Lower leg skin (tissue), 4 donors: ENCODE measurements around the gene C1orf226. TPM values are rescaled to one million over a fixed set of nuclear protein-coding genes. Genes with fewer than 3 reads are reported as not detected.

Source experiments
- DNase-seq, 2 donors: peaks; one replicate each; pipeline ENCODE4 v3.0.0-alpha.2; 2019; ENCODE audit warnings: low spot score in 2 of 2
- H3K4me3 ChIP-seq: fragments of 200-600 bp; sonication (generic); 2 replicates; pipeline ENCODE4 v1.5.1; 2017; ENCODE audit warnings: mild to moderate bottlenecking, low read depth; ENCODE audit not compliant: poor library complexity, severe bottlenecking
- POLR2A ChIP-seq, 2 donors: fragments of 450-650 bp; IDR thresholded peaks; one replicate each; pipeline ENCODE4 v1.6.1; 2016 to 2017; ENCODE audit warnings: antibody characterized with exemption in 2 of 2, mild to moderate bottlenecking in 1 of 2, moderate library complexity in 1 of 2
- WGBS, 2 donors: methylation state at CpG; one replicate each; pipeline ENCODE4 v1.1.5; 2018; 5-methylcytosine and 5-hydroxymethylcytosine counted together
- intact Hi-C: fragments of 100-400 bp; cut with DNase I; formaldehyde crosslinking; loops from one replicate; pipeline ENCODE4 v1.15.0; 2023; ENCODE audit warnings: low total_unique reads
- total RNA-seq, 4 donors: library from RNA; depleted of rRNA; stranded (reverse); fragments of >200 nt; gene quantifications; one replicate each; pipeline ENCODE4 v1.1.0, GENCODE V29; 2016
- TF ChIP-seq, protein P1 (sequence below), 3 donors: fragments of 450-650 bp; IDR thresholded peaks; one replicate each; pipeline ENCODE4 v1.5.1; 2016; ENCODE audit warnings: antibody characterized with exemption in 3 of 3, mild to moderate bottlenecking in 3 of 3, moderate library complexity in 2 of 3

Gene C1orf226
- total RNA-seq, 4 donors from 2014 or later: 3.7 to 14.4 (median 9.6) TPM

GRCh38 chr1:162389971-162390370, 8.4 kb downstream of the C1orf226 start:
- TF ChIP-seq POLR2A (IDR thresholded peaks at IDR 0.05): no peak
- TF ChIP-seq, protein P1, sequence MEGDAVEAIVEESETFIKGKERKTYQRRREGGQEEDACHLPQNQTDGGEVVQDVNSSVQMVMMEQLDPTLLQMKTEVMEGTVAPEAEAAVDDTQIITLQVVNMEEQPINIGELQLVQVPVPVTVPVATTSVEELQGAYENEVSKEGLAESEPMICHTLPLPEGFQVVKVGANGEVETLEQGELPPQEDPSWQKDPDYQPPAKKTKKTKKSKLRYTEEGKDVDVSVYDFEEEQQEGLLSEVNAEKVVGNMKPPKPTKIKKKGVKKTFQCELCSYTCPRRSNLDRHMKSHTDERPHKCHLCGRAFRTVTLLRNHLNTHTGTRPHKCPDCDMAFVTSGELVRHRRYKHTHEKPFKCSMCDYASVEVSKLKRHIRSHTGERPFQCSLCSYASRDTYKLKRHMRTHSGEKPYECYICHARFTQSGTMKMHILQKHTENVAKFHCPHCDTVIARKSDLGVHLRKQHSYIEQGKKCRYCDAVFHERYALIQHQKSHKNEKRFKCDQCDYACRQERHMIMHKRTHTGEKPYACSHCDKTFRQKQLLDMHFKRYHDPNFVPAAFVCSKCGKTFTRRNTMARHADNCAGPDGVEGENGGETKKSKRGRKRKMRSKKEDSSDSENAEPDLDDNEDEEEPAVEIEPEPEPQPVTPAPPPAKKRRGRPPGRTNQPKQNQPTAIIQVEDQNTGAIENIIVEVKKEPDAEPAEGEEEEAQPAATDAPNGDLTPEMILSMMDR (IDR thresholded peaks at IDR 0.05): no peak
- intact Hi-C loops: no loop called here
- 61 to 64% methylated on average over 9 of the region's 9 CpGs for WGBS, 2 donors
- H3K4me3 ChIP-seq: no peak overlapping the region
- DNase-seq: peak in 1 of 2 donors; percentile 77

- no peak for TF ChIP-seq POLR2A (IDR thresholded peaks at IDR 0.05)
- TF ChIP-seq, protein P1 (IDR thresholded peaks at IDR 0.05): no peak
- intact Hi-C loops: no loop called here
- 73% methylated on average over 15 of the region's 15 CpGs for WGBS, 2 donors
- H3K4me3 ChIP-seq: no peak overlapping the region
- DNase-seq: no peak
These were observed 9.1 kb downstream of the C1orf226 start for GRCh38 chr1:162390396-162391185.

DNA sequence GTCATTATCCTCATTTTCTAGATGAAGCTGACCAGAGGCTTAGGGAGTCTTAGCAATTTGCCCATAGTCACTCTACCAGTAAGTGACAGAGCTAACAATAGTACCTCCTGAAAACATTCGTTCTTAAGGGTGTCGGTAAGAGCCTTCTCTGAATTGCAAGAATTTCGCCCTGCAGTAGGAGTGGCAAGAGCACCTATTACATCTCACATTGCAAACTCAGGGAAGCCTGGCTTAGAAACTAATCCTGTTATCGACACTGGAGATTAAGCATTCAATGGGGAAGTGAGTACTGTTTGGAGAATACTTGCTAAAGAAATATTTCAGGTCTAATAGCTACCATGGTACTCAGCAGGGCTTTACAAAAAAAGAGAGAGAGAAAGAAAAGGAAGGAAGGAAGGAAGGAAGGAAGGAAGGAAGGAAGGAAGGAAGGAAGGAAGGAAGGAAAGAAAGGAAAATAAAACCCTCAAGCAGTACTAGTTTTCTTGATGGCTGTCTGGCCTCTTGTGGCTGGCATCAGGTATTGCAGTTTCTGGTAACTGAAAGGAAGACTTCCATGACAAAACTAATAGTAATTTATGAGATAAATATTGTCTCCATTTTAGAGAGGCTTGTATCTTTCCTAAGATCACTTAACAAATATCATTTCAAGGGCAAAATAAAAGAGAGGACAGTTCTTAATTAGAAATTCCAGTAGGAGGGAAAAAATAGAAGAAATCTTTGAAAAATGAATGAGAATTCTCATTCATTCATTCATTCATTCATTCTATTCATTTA, 10.4 kb downstream of the C1orf226 start:
- TF ChIP-seq, protein P1 (IDR thresholded peaks at IDR 0.05): peak in 1 of 3 donors; percentile 83
- no peak for TF ChIP-seq POLR2A (IDR thresholded peaks at IDR 0.05)
- DNase-seq: no peak
- 53 to 57% methylated on average over 4 of the region's 4 CpGs for WGBS, 2 donors
- H3K4me3 ChIP-seq: no peak overlapping the region
- intact Hi-C loops: no loop called here

DNA sequence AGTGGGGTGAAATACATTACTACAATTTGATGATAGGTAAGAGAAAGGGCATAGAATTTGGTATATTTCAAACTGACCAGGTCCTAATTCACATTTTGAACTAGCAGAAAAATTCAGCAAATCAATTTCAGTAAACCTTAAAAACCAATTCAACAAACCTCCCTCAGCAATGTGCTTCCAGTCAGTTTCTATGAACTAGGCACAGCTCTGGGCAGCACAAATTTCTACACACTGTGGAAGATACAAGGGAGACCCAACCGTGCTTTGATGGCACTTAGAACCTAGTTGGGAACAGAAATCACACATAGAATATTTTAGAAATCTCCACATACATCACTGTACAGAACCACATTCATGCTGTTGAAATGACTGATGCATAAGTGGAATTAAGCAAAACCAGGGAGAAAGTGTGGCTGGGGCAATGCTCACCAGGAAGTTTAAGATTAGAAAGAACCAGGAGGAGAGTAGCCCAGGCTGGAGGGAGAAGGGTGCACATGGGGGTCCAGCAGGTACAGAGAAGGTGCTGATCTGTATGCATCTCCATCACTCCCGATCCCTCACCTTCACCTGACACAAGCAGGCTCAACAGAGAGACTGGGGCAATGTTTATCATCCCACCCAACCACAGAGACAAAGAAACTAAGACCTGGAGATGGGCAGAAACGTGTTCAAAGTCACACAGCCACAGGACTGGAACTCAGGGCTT, 14.8 kb downstream of the C1orf226 start:
- 81 to 85% methylated on average over 3 of the region's 3 CpGs for WGBS, 2 donors
- H3K4me3 ChIP-seq: no peak overlapping the region
- intact Hi-C loops: no loop called here
- no peak for DNase-seq
- no peak for TF ChIP-seq POLR2A (IDR thresholded peaks at IDR 0.05)
- TF ChIP-seq, protein P1 (IDR thresholded peaks at IDR 0.05): no peak

DNA sequence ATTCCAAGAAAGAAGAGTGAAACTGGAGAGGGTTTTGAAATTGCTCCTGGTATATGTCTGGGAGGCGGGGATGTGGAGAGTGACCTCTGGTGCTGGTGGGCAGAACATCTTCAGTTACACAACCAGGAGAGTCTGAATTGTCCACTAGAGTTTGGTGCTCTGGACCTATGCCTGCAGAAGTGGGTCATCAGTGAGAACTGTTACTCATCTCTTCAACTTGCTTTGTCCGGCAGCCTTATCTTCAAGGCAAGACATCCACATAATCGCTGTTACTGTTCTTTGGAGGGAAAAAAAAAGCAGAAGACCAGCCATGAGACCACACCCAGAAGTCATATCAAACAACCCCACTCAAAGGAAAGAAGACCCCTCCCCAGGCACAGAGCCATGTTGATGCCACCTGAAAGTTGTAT, 15.5 kb downstream of the C1orf226 start:
- TF ChIP-seq, protein P1 (IDR thresholded peaks at IDR 0.05): no peak
- no peak for TF ChIP-seq POLR2A (IDR thresholded peaks at IDR 0.05)
- DNase-seq: peak in 1 of 2 donors; percentile 61
- 87 to 88% methylated on average over 3 of the region's 3 CpGs for WGBS, 2 donors
- no peak overlapping the region for H3K4me3 ChIP-seq
- intact Hi-C loops: no loop called here
